Measurements from ENCODE around the gene ZSWIM5.
"Not testable (repeated sequence)": the region's sequence is repeated elsewhere in the genome, so short reads cannot be mapped to it uniquely, and the experiment has no call there.

Gene ZSWIM5

GRCh38 chr1:45205011-45205909 lies 1.1 kb downstream of the ZSWIM5 start:
- DNase-seq (ENCODE audit: low read depth in 3 of 3, low spot score in 1 of 3): no peak

GRCh38 chr1:45200906-45201500 lies 5.4 kb downstream of the ZSWIM5 start:
- DNase-seq (ENCODE audit: low read depth in 3 of 3, low spot score in 1 of 3): no peak

GRCh38 chr1:45200435-45200834 lies 6.0 kb downstream of the ZSWIM5 start:
- DNase-seq (ENCODE audit: low read depth in 3 of 3, low spot score in 1 of 3): no peak

DNA sequence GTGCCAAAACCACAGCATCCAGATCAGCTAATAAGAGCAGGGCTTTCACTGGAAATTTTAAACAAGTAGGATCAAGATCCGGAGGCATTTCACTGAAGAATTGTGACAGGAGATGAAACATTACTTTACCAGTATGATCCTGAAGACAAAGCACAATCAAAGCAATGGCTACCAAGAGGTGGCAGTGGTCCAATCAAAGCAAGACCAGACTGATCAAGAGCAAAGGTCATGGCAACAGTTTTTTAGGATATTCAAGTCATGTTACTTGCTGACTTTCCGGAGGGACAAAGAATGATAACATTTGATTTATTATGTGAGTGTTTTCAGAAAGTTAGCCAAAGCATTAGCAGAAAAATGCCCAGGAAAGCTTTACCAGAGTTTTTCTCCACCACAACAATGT lies 8.2 kb downstream of the ZSWIM5 start:
- no peak for DNase-seq (ENCODE audit: low read depth in 3 of 3, low spot score in 1 of 3)

GRCh38 chr1:45196863-45197262 lies 9.5 kb downstream of the ZSWIM5 start:
- no peak for DNase-seq (ENCODE audit: low read depth in 3 of 3, low spot score in 1 of 3)

GRCh38 chr1:45191418-45191783 lies 15.0 kb downstream of the ZSWIM5 start:
- DNase-seq (ENCODE audit: low read depth in 3 of 3, low spot score in 1 of 3): no peak

GRCh38 chr1:45187725-45188124 lies 18.7 kb downstream of the ZSWIM5 start:
- DNase-seq (ENCODE audit: low read depth in 3 of 3, low spot score in 1 of 3): no peak

DNA sequence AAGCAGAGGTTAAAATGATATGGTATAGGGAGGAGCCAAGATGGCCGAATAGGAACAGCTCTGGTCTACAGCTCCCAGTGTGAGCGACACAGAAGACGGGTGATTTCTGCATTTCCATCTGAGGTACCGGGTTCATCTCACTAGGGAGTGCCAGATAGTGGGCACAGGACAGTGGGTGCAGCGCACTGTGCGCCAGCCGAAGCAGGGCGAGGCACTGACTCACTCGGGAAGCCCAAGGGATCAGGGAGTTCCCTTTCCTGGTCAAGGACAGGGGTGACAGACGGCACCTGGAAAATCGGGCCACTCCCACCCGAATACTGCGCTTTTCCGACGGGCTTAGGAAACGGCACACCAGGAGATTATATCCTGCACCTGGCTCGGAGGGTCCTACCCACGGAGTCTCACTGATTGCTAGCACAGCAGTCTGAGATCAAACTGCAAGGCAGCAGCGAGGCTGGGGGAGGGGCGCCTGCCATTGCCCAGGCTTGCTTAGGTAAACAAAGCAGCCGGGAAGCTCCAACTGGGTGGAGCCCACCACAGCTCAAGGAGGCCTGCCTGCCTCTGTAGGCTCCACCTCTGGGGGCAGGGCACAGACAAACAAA lies 26.4 kb downstream of the ZSWIM5 start:
- not testable (repeated sequence) for DNase-seq (ENCODE audit: low read depth in 3 of 3, low spot score in 1 of 3)

DNA sequence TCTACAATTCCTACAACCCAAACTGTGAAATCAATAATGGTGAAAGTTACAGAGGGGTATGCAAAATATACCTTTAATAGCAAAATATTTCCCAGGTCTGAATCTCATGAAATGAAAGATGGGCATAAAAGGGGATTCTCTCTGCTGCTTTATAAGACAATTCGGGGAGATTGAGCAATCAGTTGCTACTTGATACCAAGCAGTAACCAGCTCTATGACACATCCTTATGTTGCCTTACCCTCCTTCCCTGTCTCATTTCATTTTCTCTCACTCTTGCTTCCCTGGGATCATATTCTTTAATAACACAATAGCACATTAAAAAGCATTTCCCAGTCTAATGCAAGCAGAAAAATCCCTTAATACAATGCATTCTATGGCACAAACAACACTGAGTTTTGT lies 29.0 kb downstream of the ZSWIM5 start:
- DNase-seq (ENCODE audit: low read depth in 3 of 3, low spot score in 1 of 3): no peak

- no peak for DNase-seq (ENCODE audit: low read depth in 3 of 3, low spot score in 1 of 3)
These were observed 33.6 kb downstream of the ZSWIM5 start for GRCh38 chr1:45172764-45173163.

DNA sequence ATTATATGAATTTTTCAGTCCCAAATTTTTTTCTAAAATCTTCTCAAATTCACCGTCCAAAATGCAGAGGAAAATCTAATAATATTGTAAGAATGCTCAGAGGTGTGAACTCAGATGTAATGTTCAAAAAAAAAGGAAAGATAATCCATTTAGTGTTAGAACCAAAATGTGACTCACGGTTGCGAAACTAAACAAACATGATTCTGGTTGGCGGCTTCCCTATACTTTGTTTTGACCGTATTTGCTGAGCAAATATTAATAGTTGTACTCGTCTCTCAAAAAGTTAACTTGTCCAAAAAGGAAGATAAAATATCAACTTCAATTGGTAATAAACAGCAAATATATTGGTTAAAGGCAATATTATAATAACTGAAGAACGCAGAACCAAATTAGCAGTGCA lies 34.4 kb downstream of the ZSWIM5 start:
- DNase-seq (ENCODE audit: low read depth in 3 of 3, low spot score in 1 of 3): no peak

- no peak for DNase-seq (ENCODE audit: low read depth in 3 of 3, low spot score in 1 of 3)
These were observed 34.8 kb downstream of the ZSWIM5 start for GRCh38 chr1:45171575-45171974.

- no peak for DNase-seq (ENCODE audit: low read depth in 3 of 3, low spot score in 1 of 3)
These were observed 36.2 kb downstream of the ZSWIM5 start for GRCh38 chr1:45170151-45170742.

GRCh38 chr1:45167947-45168346 lies 38.5 kb downstream of the ZSWIM5 start:
- DNase-seq (ENCODE audit: low read depth in 3 of 3, low spot score in 1 of 3): not testable (repeated sequence)

- DNase-seq (ENCODE audit: low read depth in 3 of 3, low spot score in 1 of 3): not testable (repeated sequence)
These were observed 42.1 kb downstream of the ZSWIM5 start for GRCh38 chr1:45164307-45164706.

DNA sequence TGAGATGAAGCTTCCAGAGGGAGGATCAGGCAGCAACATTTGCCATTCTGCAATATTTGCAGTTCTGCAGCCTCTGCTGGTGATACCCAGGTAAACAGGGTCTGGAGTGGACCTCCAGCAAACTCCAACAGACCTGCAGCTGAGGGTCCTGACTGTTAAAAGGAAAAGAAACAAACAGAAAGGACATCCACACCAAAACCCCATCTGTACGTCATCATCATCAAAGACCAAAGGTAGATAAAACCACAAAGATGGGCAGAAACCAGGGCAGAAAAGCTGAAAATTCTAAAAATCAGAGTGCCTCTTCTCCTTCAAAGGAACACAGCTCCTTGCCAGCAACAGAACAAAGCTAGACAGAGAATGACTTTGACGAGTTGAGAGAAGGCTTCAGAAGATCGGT lies 43.3 kb downstream of the ZSWIM5 start:
- DNase-seq (ENCODE audit: low read depth in 3 of 3, low spot score in 1 of 3): not testable (repeated sequence)

GRCh38 chr1:45162041-45163035 lies 44.1 kb downstream of the ZSWIM5 start:
- not testable (repeated sequence) for DNase-seq (ENCODE audit: low read depth in 3 of 3, low spot score in 1 of 3)

- DNase-seq (ENCODE audit: low read depth in 3 of 3, low spot score in 1 of 3): no peak
These were observed 50.4 kb downstream of the ZSWIM5 start for GRCh38 chr1:45155957-45156356.

DNA sequence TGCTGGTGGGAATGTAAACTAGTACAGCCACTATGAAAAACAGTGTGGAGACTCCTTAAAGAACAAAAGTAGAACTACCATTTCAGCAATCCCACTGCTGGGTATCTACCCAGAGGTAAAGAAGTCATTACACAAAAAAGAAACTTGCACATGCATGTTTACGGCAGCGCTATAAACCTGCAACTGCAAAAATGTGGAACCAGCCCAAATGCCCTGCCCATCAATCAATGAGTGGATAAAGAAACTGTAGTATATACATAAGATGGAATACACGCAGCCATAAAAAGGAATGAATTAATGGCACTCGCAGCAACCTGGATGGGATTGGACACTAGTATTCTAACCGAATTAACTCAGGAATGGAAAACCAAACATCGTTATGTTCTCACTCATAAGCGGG lies 51.0 kb downstream of the ZSWIM5 start:
- no peak for DNase-seq (ENCODE audit: low read depth in 3 of 3, low spot score in 1 of 3)

DNA sequence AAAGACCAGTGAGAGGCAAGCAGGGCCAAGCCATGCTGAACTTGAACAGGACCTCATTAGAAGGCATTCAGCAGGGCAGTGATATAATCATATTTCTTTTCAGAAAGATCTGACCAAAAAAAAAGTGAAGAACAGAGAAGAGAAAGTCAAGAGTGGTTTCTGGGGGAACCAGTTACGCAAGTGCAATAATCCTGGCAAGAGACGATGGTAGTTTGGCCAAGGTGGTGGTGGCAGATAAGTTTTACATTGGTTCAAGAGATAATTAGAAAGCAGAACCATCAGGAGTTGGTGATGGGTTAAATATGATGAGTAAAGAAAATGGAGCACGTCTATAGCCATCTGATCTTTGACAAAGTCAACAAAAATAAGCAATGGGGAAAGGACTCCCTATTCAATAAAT lies 54.3 kb downstream of the ZSWIM5 start:
- no peak for DNase-seq (ENCODE audit: low read depth in 3 of 3, low spot score in 1 of 3)
